Activated B cell treated with CpG ODN at 0.5 μM for 24 hours (primary cell): Measurements from ENCODE around the gene DGKA. TPM values are rescaled to one million over a fixed set of nuclear protein-coding genes. Genes with fewer than 3 reads are reported as not detected.

ENCODE experiments used
- ATAC-seq: fragments of 200-7000 bp; cut with Tn5 transposase; one replicate; pipeline ENCODE4 v1.10.0; 2021; ENCODE audit warnings: low read depth, mild to moderate bottlenecking, moderate library complexity
- CTCF ChIA-PET: fragments of 350-600 bp; sonication (Branson Sonifier 250); formaldehyde crosslinking; loops from one replicate; lab custom pipeline; 2021; ENCODE audit warnings: antibody characterized with exemption; lab: Charles Lee
- POLR2A ChIA-PET: fragments of 350-600 bp; sonication (Branson Sonifier 250); formaldehyde crosslinking; loops from one replicate; lab custom pipeline; 2021; ENCODE audit warnings: antibody characterized with exemption; lab: Charles Lee
- DNase-seq: peaks from one replicate; pipeline ENCODE4 v3.0.0; 2022
- H3K27ac Mint-ChIP-seq: one replicate; pipeline ENCODE4 v1.8.0; 2020; ENCODE audit warnings: mixed read lengths
- H3K27me3 Mint-ChIP-seq: one replicate; pipeline ENCODE4 v1.8.0; 2021; ENCODE audit warnings: mixed read lengths
- H3K36me3 Mint-ChIP-seq: one replicate; pipeline ENCODE4 v1.8.0; 2021; ENCODE audit warnings: low read depth, mixed read lengths
- H3K4me1 Mint-ChIP-seq: one replicate; pipeline ENCODE4 v1.8.0; 2021; ENCODE audit warnings: mixed read lengths
- H3K4me3 Mint-ChIP-seq: one replicate; pipeline ENCODE4 v1.8.0; 2020; ENCODE audit warnings: mild to moderate bottlenecking, mixed read lengths
- H3K9me3 Mint-ChIP-seq: one replicate; pipeline ENCODE4 v1.8.0; 2020; ENCODE audit warnings: mixed read lengths
- CTCF ChIP-seq: fragments of 200-600 bp; IDR thresholded peaks from one replicate; pipeline ENCODE4 v1.8.0; 2022; ENCODE audit warnings: antibody characterized with exemption, mild to moderate bottlenecking
- intact Hi-C: fragments of 100-400 bp; cut with micrococcal nuclease; formaldehyde crosslinking; loops from one replicate; pipeline ENCODE4 v1.15.1; 2024
- total RNA-seq: library from RNA; stranded (reverse); gene quantifications from 2 replicates; pipeline ENCODE4 v1.2.3, GENCODE V29; 2022

Gene DGKA
- total RNA-seq, 1 donor from 2014 or later: 95.9 TPM

- POLR2A ChIA-PET: interaction anchor here (2.4 kb wide), 1 partner anchor 17 kb away, joined by 7 read pairs; the partner anchor contains the start of gene RAB5B
- Mint-ChIP-seq H3K27me3 (no peaks in the 10 kb centered on the region), H3K4me1 (peaks cover 4% of the 10 kb centered on the region), H3K36me3 (peaks cover 76% of the 10 kb centered on the region), H3K4me3 (no peak overlapping the region), H3K9me3 (no peaks in the 10 kb centered on the region), H3K27ac (peak overlapping the region; percentile 11)
- TF ChIP-seq CTCF: no peak
- intact Hi-C loops: no loop called here
- ATAC-seq (no peak), DNase-seq (no peak)
- CTCF ChIA-PET: interaction anchor here (0.8 to 1.8 kb wide), 2 partner anchors 50 to 88 kb away, joined by 3 to 5 read pairs; partner anchors contain the start of gene ERBB3
Measured at GRCh38 chr12:55991110-55991509, 60.1 kb downstream of the DGKA start.

GRCh38 chr12:55993230-55993853 lies 62.4 kb downstream of the DGKA start:
- no peak overlapping the region for H3K27ac Mint-ChIP-seq
- peaks cover 60% of the 10 kb centered on the region for H3K36me3 Mint-ChIP-seq
- intact Hi-C loops: no loop called here
- ATAC-seq (no peak), DNase-seq (no peak)
- POLR2A ChIA-PET: no interaction called here
- H3K4me1 Mint-ChIP-seq: peaks cover 21% of the 10 kb centered on the region
- no peaks in the 10 kb centered on the region for H3K27me3 Mint-ChIP-seq
- H3K4me3 Mint-ChIP-seq: no peak overlapping the region
- no peak for TF ChIP-seq CTCF
- CTCF ChIA-PET: no interaction called here
- H3K9me3 Mint-ChIP-seq: no peaks in the 10 kb centered on the region

- ChIA-PET CTCF (interaction anchor here (0.8 to 3.3 kb wide), 23 partner anchors 10 to 256 kb away, joined by 3 to 26 read pairs (median 4); partner anchors contain the start of genes PA2G4, RAB5B, RPL41 and SMARCC2), POLR2A (interaction anchor here (1.0 to 3.3 kb wide), 4 partner anchors 12 to 257 kb away, joined by 3 to 18 read pairs (median 10); partner anchors contain the start of genes RAB5B and ZC3H10)
- Mint-ChIP-seq H3K9me3 (no peaks in the 10 kb centered on the region), H3K27me3 (no peaks in the 10 kb centered on the region), H3K4me3 (no peak overlapping the region), H3K4me1 (peaks cover 21% of the 10 kb centered on the region), H3K27ac (no peak overlapping the region), H3K36me3 (peaks cover 42% of the 10 kb centered on the region)
- intact Hi-C loops: no loop called here
- no peak for ATAC-seq
- no peak for TF ChIP-seq CTCF
- no peak for DNase-seq
Measured at GRCh38 chr12:55995366-55995765, 64.4 kb downstream of the DGKA start.

GRCh38 chr12:55996201-55996714 lies 65.3 kb downstream of the DGKA start:
- DNase-seq (no peak), ATAC-seq (peak; percentile 61)
- Mint-ChIP-seq H3K27me3 (no peaks in the 10 kb centered on the region), H3K36me3 (peaks cover 33% of the 10 kb centered on the region), H3K9me3 (no peaks in the 10 kb centered on the region), H3K4me1 (peaks cover 21% of the 10 kb centered on the region), H3K27ac (peak overlapping the region; percentile 18), H3K4me3 (peak overlapping the region; percentile 78)
- CTCF ChIA-PET: interaction anchor here (0.8 to 3.3 kb wide), 24 partner anchors 10 to 257 kb away, joined by 3 to 26 read pairs (median 4); partner anchors contain the start of genes PA2G4, RAB5B, RPL41 and SMARCC2
- intact Hi-C loops: loop anchor here (1.0 to 2.0 kb wide), 5 partner anchors 33 to 193 kb away; partner anchors contain the start of genes PA2G4, RPS26, SMARCC2 and ZC3H10
- TF ChIP-seq CTCF: no peak
- POLR2A ChIA-PET: interaction anchor here (0.6 to 3.3 kb wide), 10 partner anchors 11 to 381 kb away, joined by 3 to 18 read pairs (median 5); partner anchors contain the start of genes ITGA7, PA2G4, RAB5B and SMARCC2
